Tibial nerve (tissue), 4 donors: Measurements from ENCODE around the gene PRKAG2.

Source experiments
- CTCF ChIP-seq, 5 experiments: fragments of 200-600 bp in 3 of 5; fragments of 450-650 bp in 2 of 5; sonication (generic) in 3 of 5; IDR thresholded peaks; one replicate each; pipeline ENCODE4 v1.5.1; 2016 to 2019; ENCODE audit warnings: antibody characterized with exemption in 5 of 5, mild to moderate bottlenecking in 3 of 5, moderate library complexity in 2 of 5
- EP300 ChIP-seq, 2 donors: sonication (generic); formaldehyde crosslinking; IDR thresholded peaks; one replicate each; pipeline ENCODE4 v1.6.1; 2017; ENCODE audit warnings: antibody characterized with exemption in 2 of 2, mild to moderate bottlenecking in 1 of 2
- POLR2A ChIP-seq, 2 donors: fragments of 450-650 bp; IDR thresholded peaks; one replicate each; pipeline ENCODE4 v1.6.1; 2017; ENCODE audit warnings: antibody characterized with exemption in 2 of 2, mild to moderate bottlenecking in 2 of 2, moderate library complexity in 2 of 2

DNA sequence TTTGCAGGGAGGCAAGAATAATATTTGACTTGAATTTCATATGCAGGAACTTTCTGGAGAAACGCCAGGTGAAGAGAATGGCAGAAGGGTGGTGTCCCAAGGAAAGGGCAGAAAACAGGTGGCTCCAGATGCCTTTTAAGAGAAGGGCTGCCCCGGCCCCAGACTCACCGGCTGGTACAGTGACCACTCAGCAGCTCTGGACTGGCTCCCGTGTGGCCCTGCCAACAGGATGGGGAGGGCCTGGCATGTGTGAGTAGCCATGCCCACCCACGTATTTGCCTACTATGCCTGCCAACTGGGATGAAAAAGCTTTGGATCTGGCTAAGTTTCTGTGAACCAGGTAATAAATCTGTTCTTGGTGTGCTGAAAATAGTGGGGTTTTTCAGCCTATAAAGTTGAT, 159.5 kb downstream of the PRKAG2 start:
- TF ChIP-seq POLR2A (IDR thresholded peaks at IDR 0.05) (no peak), CTCF (IDR thresholded peaks at IDR 0.05) (no peak), EP300 (IDR thresholded peaks at IDR 0.05) (no peak)
